Left colon (tissue), 2 donors: ENCODE results near the gene TUBA3C. TPM values are rescaled to one million over a fixed set of nuclear protein-coding genes. Genes with fewer than 3 reads are reported as not detected.
"Not testable (repeated sequence)": the region's sequence is repeated elsewhere in the genome, so short reads cannot be mapped to it uniquely, and the experiment has no call there.

Experiments
- ATAC-seq: fragments of 200-7000 bp; cut with Tn5 transposase; one replicate; pipeline ENCODE4 v1.9.1; 2020; ENCODE audit warnings: mild to moderate bottlenecking, moderate library complexity
- DNase-seq, 2 donors: peaks; one replicate each; pipeline ENCODE4 v3.0.0-alpha.2; 2020
- intact Hi-C, 2 donors: fragments of 100-400 bp; cut with DNase I in 1 of 2; cut with micrococcal nuclease in 1 of 2; formaldehyde crosslinking; loops; one replicate each; pipeline versions ENCODE4 v1.11.2 to v1.14.0; 2022; cut with DNase I, micrococcal nuclease
- long read RNA-seq: library from polyadenylated mRNA; unstranded; transcript quantifications from one replicate; pipeline ENCODE4 v2.0.0, GENCODE V29; 2021
- total RNA-seq, 2 donors: library from RNA; stranded (reverse); fragmentation: NEBNext Ultra II Directional; extraction: Animal tissue kit (Norgen Biotek cat#: 25700); gene quantifications; one replicate each; pipeline ENCODE4 v1.2.1, GENCODE V29; 2021
- donor health status: DM: no; HTN: no; CAD: no.
- donor health status: DM: yes; HTN: yes; CAD: no.

The TUBA3C gene
- not detected for total RNA-seq
- long read RNA-seq = 0 reads

DNA sequence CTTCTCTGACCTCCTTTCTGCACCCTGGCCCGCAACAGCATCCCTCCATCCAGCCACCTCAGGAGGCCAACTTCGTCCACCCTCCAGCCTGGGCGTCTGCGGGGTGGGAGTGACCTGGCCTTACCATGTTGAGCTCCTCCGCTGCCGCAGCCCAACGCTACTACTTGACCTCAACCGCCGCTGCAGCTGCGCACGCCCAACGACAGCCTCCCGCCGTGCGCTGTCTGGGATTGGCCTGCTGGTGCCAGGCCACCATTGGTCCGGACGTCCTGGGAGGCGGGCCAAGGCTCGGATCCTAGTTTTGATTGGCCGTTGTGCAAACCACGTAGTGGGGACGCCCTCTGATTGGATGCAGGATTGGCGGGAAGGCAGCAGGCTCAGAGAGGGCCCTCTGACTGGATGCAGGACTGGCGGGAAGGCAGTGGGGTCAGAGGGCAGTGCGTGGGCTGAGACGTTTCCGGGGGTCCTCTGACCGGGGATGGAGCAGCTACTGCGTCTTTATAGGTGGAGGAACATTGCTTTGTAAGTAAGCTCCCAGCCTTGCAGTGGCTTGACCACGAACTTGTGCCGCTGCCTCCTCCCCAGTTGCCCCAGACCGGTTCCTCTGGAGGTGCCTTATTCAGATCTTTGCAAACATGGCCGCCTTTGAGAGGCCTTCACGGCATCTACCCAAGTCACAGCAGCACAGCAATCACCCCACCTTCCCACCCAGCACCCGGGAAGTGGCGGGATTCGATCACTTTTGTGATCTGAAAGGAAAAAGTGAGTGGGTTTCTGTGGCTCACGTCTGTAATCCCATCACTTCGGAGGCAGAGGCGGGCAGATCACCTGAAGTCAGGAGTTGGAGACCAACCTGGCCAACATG lies at the start of gene TUBA3C:
TUBA3C (minus strand) TSS at position 204 of the 865 bp plus-strand sequence; CDS start at position 127, 77 bp downstream.
- intact Hi-C loops = no loop called here
- DNase-seq (no peak), ATAC-seq (no peak)

DNA sequence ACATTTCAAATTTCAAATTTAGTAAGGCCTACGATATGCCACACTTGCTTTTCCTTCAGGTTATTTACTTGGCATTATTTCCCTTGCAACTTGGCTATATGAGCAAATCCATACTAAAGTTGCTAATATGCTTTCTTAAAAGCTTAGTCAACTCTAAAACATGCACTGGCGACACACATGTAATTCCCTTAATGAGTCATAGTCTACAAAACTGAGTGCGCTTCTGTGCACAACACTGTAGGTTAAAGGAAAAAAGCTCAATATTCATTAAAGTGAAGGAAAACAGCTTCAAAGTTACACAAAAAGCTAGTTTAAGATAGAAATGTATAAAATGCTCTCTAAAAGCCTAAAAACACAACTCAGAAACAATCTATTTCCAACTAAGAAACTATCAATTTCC lies 25.8 kb upstream of the TUBA3C start:
- ATAC-seq, DNase-seq: not testable (repeated sequence)
- intact Hi-C loops = loop anchor here in 1 of 2 donors (10.0 kb wide), 1 partner anchor 497 kb away; no protein-coding TSS in a partner anchor

DNA sequence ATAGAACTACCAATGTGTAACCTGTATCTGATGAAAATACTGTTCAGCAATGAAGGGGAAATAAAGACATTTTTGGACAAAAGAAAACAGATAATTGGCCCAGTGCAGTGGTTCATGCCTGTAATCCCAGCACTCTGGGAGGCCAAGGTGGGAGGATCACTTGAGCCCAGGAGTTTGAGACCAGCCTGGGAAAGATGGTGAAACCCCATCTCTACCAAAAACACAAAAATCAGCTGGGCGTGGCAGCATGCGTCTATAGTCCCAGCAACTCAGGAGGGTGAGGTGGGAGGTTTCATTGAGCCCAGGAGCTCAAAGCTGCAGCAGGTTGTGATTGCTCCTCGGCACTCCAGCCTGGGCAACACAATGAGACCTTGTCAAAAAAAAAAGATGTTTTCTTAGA lies 11.0 kb upstream of the TUBA3C start:
- ATAC-seq, intact Hi-C loops, DNase-seq: not testable (repeated sequence)

DNA sequence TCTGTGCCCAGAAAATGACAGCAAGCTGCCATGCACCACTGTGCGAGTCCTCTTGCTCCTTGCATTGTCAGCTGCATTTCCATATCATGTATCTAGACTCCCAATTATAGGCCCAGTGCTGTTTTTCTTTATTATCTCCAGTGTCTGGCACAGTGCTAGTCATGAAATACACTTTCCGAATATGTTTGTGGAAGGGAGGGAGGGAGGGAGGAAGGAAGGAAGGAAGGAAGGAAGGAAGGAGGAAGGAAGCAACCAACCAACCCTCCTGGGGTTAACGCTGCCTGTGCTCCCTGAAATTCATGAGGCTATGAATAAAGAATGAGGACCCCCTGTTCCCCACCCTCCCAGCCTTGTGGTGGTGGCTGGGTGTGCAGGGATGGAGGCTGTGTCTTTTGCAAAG lies 8.3 kb upstream of the TUBA3C start:
- intact Hi-C loops, ATAC-seq, DNase-seq: not testable (repeated sequence)

DNA sequence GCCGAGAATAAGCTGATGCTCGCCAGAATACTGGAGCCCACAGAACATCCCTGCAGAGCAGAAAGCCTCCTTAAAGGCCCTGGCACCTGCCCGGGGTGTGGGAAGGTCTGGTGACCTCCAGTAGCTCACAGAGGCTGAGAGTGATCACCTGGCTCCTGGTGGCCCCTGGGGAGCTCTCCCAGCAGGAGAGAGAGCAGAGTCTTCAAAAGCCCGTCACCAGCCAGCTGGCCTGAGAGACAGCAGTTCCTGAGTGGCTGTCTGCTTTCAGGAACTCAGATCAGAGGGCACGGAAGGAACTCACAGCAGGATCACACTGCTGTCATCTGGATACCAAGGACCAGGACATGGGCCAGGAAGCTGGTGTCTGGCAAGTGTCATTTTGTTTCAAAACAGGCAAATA lies 7.7 kb upstream of the TUBA3C start:
- ATAC-seq, DNase-seq, intact Hi-C loops: not testable (repeated sequence)

DNA sequence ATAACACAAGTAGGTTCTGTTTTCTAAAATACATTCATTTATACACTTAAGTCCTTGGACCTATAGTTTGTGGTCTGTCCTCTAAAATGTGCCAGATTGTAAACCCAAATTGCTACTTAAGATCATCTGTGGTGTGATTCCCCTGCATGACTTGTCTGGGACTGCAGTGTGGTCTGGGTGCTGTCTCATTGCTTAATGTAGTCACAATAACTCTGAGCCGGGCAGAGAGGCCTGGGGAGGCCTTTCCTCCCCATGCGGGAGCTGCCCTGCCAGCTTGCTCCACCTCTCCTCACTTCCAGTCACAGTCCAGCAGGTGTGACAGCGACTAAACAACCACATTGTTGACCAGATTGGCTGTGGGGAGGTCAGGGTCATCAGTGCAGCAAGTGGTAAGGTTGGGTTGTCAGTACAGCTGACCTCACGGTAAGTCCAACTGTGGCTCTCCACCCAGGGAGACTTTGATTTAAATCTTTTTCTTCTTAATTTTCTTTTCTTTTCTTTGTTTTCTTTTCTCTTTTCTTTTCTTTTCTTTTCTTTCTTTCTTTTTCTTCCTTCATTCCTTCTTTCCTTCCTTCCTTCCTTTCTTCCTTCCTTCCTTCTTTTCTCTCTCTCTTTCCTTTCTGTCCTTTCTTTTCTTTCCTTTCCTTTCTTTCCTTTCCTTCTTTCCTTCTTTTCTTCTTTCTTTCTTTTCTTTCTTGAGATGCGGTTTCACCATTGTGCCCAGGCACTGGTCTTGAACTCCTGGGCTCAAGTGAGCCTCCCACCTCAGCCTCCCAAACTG lies 4.4 kb upstream of the TUBA3C start:
- DNase-seq (no peak), ATAC-seq (no peak)
- intact Hi-C loops = no loop called here

DNA sequence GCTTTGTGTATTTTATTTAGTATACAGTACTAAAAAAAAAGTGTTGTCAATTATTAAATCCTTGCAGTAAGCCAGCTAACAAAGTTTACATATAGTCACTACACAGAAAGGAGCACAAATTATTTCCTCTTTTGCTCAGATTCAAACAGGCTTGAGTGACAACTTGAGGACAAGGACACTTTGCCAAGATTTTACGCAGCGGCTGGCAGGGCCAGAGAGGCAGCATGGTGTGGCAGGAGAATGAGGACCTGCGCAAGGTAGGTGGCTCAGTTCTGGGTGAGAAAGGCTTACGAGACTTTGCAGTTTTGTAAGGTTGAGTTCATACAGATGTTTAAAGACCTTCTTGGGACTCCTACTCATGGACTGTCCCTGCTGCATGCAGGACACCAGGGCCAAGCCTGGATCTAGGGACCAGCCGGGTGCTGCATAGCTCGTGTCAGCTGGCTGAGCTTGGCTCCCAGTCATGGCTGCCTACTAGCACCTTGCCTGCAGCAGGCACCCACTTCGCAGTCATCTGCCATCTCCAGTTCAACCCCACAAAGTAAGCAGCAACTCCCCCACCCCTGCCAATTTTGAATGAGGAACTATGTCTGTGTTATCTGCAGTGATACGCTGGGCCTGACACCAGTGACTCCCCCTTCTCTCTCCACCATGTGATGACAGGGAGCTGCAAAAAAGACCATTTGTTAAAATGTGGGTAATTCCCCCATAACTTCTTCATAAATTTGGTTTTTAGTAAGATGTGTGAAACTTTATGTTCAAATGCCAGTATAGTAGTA lies 3.7 kb upstream of the TUBA3C start:
- intact Hi-C loops = no loop called here
- DNase-seq (no peak), ATAC-seq (no peak)

DNA sequence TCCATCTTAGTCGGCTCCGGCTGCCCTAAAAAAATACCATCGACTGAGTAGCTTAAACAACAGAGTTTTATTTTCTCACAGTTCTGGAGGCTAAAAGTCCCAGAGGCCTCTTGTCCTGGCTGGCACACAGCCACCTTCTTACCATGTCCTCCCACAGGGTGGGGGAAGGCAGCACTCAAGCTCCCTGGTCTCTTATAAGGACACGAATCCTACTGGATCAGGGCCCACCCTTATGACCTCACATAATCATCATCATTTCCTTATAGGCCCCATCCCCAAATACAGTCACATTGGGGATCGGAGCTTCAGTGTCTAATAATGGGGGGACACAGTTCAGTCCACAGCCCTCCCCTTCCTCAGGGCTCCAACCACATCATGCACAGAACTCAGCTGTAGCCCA lies 2.6 kb upstream of the TUBA3C start:
- intact Hi-C loops = no loop called here
- ATAC-seq (no peak), DNase-seq (no peak)

DNA sequence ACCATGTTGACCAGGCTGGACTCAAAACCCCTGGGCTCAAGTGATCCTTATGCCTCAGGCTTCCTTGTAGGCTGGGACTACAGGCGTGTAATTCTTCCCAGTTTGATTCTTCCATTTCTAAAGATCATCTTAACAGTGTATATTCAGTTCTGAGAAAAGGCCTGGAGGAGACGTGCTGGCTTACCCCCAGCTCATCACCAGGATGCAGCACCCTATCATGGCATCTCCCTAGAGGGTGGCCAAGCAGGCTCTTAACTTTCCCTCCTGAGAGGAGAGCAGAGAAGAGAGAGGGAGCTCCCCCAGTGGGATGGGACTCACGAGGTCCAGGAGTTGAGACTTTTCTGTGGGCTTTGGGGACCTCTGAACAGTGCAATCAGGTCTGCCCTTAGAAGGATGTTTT lies 2.1 kb upstream of the TUBA3C start:
- intact Hi-C loops = no loop called here
- no peak for ATAC-seq
- no peak for DNase-seq

DNA sequence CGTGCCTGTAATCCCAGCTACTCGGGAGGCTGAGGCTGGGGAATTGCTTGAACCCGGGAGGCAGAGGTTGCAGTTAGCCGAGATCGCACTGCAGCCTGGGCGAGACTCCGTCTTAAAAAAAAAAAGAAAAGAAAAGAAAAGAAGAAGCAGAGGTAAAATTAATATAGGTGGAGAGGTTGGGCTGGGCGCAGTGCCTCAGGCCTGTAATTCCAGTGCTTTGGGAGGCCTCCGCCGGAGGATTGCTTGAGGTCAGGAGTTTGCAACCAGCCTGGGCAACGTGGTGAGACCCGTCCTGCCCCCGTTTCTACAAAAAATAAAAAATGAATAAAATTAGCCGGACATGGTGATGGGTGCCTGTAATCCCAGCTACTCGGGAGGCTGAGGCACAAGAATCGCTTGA lies 912 bp upstream of the TUBA3C start:
- no peak for ATAC-seq
- no peak for DNase-seq
- intact Hi-C loops = no loop called here

DNA sequence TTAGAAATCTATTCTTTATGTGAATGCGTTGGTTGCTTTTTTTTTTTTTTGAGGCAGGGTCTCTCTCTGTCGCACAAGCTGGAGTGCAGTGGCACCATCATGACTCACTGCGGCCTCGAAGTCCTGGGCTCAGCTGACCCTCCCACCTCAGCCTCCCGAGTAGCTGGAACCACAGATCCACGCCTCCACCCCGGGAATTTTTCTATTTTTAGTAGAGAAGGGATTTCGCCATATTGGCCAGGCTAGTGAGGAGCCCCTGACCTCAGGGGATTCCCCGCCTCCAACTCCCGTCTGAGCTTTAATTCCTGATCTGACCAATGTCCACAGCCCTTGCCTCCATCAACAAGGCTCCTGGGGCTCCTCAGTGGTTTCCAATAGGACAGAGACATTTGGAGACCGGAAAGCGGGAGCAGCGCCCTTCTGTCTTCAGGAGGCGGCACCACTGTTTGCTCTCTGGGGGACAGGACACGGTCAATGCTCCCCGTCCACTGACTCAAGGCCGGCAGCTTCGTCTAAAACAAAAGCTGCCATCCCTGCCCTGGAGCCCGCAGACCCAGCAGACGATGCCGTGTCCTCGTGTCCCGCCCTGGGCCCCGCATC lies 503 bp downstream of the TUBA3C start:
- intact Hi-C loops = no loop called here
- DNase-seq = no peak
- no peak for ATAC-seq

DNA sequence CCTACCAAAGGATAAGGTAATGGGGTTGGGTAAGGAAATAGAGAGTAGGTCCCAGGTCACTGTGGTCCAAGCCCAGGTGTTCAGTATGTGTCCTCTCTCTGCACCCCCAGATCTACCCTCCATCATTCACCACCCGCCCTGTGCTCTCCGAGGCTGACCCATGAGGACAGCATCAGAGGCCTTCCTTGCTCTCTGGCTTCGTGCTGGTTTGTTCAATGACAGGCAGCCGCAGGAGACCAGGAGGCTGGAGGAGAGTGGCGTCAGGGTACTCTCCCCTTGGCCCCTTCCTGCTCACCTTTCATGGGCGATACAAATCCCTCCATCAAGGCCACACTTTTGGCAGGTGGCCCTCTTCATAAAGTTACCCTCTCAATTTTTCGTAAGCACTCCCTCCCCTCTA lies 1.7 kb downstream of the TUBA3C start:
- intact Hi-C loops = no loop called here
- DNase-seq (no peak), ATAC-seq (no peak)

DNA sequence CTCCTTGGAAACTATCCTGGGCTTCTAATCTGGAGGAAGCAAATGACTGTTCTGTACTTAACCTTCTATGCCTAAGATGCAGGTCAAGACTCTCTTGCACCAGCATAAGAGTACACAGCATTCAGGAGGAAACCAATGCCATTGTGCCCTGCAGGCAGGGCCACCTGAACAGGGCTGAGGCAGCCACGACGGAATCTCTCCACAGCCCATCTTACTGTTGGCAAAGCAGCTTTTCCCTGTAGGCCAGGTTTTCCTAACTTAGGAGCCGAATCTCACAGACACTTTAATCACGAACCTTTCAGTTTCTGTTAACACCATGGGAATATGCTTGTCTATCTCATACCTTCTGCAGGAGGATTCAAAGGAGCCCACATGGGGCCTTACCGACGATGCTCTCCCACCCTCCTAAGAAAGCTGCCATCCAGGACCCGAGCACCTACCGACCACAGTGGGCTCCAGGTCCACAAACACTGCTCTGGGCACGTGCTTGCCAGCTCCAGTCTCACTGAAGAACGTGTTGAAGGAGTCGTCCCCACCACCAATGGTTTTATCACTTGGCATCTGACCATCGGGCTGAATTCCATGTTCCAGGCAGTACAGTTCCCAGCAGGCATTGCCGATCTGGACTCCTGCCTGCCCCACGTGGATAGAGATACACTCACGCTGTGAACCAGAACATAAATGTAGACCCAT lies 2.6 kb downstream of the TUBA3C start:
- intact Hi-C loops = no loop called here
- DNase-seq (no peak), ATAC-seq (no peak)

DNA sequence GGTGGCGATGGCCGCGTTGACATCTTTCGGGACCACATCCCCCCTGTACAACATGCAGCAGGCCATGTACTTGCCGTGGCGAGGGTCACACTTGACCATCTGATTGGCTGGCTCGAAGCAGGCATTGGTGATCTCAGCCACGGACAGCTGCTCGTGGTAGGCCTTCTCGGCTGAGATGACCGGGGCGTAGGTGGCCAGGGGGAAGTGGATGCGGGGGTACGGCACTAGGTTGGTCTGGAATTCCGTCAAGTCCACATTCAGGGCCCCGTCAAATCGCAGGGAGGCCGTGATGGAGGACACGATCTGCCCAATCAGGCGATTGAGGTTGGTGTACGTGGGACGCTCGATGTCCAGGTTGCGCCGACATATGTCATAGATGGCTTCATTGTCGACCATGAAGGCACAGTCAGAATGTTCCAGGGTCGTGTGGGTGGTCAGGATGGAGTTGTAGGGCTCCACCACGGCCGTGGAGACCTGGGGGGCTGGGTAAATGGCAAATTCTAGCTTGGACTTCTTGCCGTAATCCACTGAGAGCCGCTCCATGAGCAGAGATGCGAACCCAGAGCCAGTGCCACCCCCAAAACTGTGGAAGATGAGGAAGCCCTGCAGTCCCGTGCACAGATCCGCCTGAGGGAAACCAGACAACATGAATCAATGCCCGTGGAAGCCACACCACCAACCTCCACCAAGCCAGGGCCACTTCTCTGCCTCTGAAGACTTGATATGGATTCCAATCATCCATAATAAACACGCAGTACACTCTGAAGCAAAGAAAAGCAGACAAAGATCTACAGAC lies 4.4 kb downstream of the TUBA3C start:
- ATAC-seq, intact Hi-C loops, DNase-seq: not testable (repeated sequence)

DNA sequence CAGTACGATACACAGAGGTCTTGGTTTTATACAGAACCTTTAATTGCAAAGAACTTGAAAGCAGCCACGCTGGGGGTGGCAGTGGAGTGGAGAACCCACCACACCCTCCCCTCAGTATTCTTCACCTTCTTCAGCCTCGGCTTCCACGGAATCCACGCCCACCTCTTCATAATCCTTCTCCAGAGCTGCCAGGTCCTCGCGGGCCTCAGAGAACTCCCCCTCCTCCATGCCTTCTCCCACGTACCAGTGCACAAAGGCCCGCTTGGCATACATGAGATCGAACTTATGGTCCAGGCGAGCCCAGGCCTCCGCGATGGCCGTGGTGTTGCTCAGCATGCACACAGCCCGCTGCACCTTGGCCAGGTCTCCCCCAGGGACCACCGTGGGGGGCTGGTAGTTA lies 7.9 kb downstream of the TUBA3C start:
- ATAC-seq = no peak
- intact Hi-C loops = no loop called here

DNA sequence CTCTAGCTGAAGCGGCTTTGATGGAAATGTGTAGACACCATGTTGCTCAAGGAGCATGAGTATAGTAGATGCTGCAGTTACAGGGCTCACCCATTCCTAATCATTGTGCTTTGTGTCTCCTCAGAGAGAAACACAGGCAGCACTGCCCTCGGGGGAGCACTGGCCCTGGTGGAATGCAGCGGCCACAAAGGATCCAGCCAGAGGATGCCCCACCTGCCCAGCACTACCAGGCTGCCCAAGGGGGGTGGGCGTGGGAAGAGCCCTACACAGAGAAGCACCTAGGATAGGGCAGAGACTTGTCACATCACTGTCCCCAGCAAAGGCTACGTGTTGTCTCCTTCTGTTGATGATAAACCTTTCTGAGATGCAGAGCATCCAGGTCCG lies 9.0 kb downstream of the TUBA3C start:
- DNase-seq = no peak
- ATAC-seq = no peak
- intact Hi-C loops = no loop called here

More for the DNA sequence above, 7.9 kb downstream of the TUBA3C start:
- no peak for DNase-seq

DNA sequence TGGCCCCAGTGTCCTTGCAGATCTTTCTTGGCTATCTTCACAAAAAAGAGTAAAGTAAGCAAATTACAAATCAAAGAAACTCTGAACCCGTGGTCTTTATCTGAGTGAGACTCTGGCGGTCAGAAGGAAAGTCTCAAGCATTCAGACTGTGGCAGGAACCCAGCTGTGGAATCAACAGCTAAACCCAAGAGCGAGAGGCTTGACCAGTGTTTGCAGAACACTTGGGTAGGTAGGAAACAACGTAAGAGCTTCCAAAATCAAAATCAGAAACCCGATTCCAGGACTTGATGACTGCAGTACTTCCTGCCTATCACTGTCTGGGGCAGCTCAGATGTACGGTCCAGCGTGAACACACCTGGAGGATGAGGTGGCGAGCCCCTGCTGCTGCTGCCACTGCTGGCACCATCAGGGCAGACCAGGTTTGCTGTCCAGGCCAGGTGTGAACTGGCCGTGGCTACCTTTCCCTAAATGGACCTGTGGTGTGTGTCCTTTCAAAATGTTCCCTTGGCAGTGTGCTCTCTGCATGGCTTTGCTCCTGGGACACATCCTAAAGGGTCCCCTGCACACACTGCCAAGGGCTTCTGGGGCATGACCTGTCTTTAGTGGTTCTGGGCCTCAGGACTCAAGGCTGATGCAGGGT lies 9.5 kb downstream of the TUBA3C start:
- DNase-seq (no peak), ATAC-seq (no peak)
- intact Hi-C loops = no loop called here
